Peyer's patch (tissue), 4 donors: Measurements from ENCODE around the gene CDK5. TPM values are rescaled to one million over a fixed set of nuclear protein-coding genes. Genes with fewer than 3 reads are reported as not detected.

ENCODE experiments used
- DNase-seq, 3 donors: peaks; one replicate each; pipeline ENCODE4 v3.0.0-alpha.2; 2017 to 2019
- H3K27ac ChIP-seq, 4 donors: fragments of 200-600 bp; sonication (generic); one replicate each; pipeline ENCODE4 v1.5.1; 2016 to 2019
- H3K27me3 ChIP-seq, 2 donors: fragments of 200-600 bp; sonication (generic); one replicate each; pipeline ENCODE4 v1.5.1; 2019
- H3K36me3 ChIP-seq, 3 donors: fragments of 200-600 bp; sonication (generic); one replicate each; pipeline ENCODE4 v1.5.1; 2016 to 2019
- H3K4me1 ChIP-seq, 4 donors: fragments of 200-600 bp; sonication (generic); one replicate each; pipeline ENCODE4 v1.5.1; 2016 to 2019
- H3K4me3 ChIP-seq, 4 donors: fragments of 200-600 bp; sonication (generic); 1 replicate in 3 of 4; 2 replicates in 1 of 4; pipeline ENCODE4 v1.5.1; 2016 to 2019; ENCODE audit warnings: mild to moderate bottlenecking in 1 of 4
- H3K9me3 ChIP-seq, 4 donors: fragments of 200-600 bp; sonication (generic); one replicate each; pipeline ENCODE4 v1.5.1; 2016 to 2019; ENCODE audit warnings: mild to moderate bottlenecking in 1 of 4
- CTCF ChIP-seq, 6 experiments: fragments of 450-650 bp in 4 of 6; fragments of 200-600 bp in 2 of 6; sonication (generic) in 1 of 6; IDR thresholded peaks; one replicate each; pipeline ENCODE4 v1.5.1; 2017 to 2019; ENCODE audit warnings: antibody characterized with exemption in 6 of 6, mild to moderate bottlenecking in 3 of 6, moderate library complexity in 1 of 6
- POLR2A ChIP-seq, 2 donors: fragments of 450-650 bp; IDR thresholded peaks; one replicate each; pipeline ENCODE4 v1.5.1; 2017; ENCODE audit warnings: antibody characterized with exemption in 2 of 2, mild to moderate bottlenecking in 2 of 2, moderate library complexity in 2 of 2
- total RNA-seq, 4 donors: library from RNA; depleted of rRNA; stranded (reverse); fragments of >200 nt; gene quantifications; one replicate each; pipeline ENCODE4 v1.1.0, GENCODE V29; 2016

Gene CDK5
- total RNA-seq, 4 donors from 2014 or later = 6.9 to 15.4 (median 13.8) TPM

GRCh38 chr7:151048911-151049463 lies 8.7 kb downstream of the CDK5 start:
- TF ChIP-seq CTCF (IDR thresholded peaks at IDR 0.05) (no peak), POLR2A (IDR thresholded peaks at IDR 0.05) (no peak)
- H3K36me3 ChIP-seq = peaks cover 0 to 10% (median 0%) of the 10 kb centered on the region in 3 donors
- no peak overlapping the region for H3K4me3 ChIP-seq
- H3K27ac ChIP-seq = no peak overlapping the region
- no peak for DNase-seq
- no peaks in the 10 kb centered on the region for H3K27me3 ChIP-seq
- H3K4me1 ChIP-seq = peaks cover 0 to 9% (median 4%) of the 10 kb centered on the region in 4 donors
- no peaks in the 10 kb centered on the region for H3K9me3 ChIP-seq

GRCh38 chr7:151047976-151048815 lies 9.5 kb downstream of the CDK5 start, which contains the start of gene ASIC3:
Gene ASIC3 (plus strand): TSS chr7:151048531. CDS start chr7:151048886, 355 bp downstream.
- TF ChIP-seq CTCF (IDR thresholded peaks at IDR 0.05) (no peak), POLR2A (IDR thresholded peaks at IDR 0.05) (no peak)
- no peaks in the 10 kb centered on the region for H3K9me3 ChIP-seq
- H3K4me1 ChIP-seq = peaks cover 0 to 9% (median 4%) of the 10 kb centered on the region in 4 donors
- no peak within 1 kb of the TSS for H3K4me3 ChIP-seq
- DNase-seq = no peak
- H3K27me3 ChIP-seq = no peaks in the 10 kb centered on the region
- H3K36me3 ChIP-seq = peaks cover 0 to 12% (median 0%) of the 10 kb centered on the region in 3 donors
- no peak within 1 kb of the TSS for H3K27ac ChIP-seq

- no peak for DNase-seq
- H3K36me3 ChIP-seq = peaks cover 0 to 16% (median 0%) of the 10 kb centered on the region in 3 donors
- no peak overlapping the region for H3K27ac ChIP-seq
- no peaks in the 10 kb centered on the region for H3K27me3 ChIP-seq
- H3K4me3 ChIP-seq = no peak overlapping the region
- H3K4me1 ChIP-seq = peaks cover 0 to 9% (median 4%) of the 10 kb centered on the region in 4 donors
- TF ChIP-seq CTCF (IDR thresholded peaks at IDR 0.05) (no peak), POLR2A (IDR thresholded peaks at IDR 0.05) (no peak)
- no peaks in the 10 kb centered on the region for H3K9me3 ChIP-seq
Measured at GRCh38 chr7:151046603-151047573, 10.8 kb downstream of the CDK5 start.

- peaks cover 0 to 4% (median under 1%) of the 10 kb centered on the region in 4 donors for H3K4me1 ChIP-seq
- peaks cover 0 to 18% (median 0%) of the 10 kb centered on the region in 3 donors for H3K36me3 ChIP-seq
- no peak overlapping the region for H3K27ac ChIP-seq
- H3K27me3 ChIP-seq = no peaks in the 10 kb centered on the region
- no peaks in the 10 kb centered on the region for H3K9me3 ChIP-seq
- no peak for TF ChIP-seq POLR2A (IDR thresholded peaks at IDR 0.05)
- TF ChIP-seq CTCF (IDR thresholded peaks at IDR 0.05) = no peak
- H3K4me3 ChIP-seq = no peak overlapping the region
- DNase-seq = no peak
Measured at GRCh38 chr7:151045967-151046366, 11.7 kb downstream of the CDK5 start.

GRCh38 chr7:151045262-151045661 lies 12.4 kb downstream of the CDK5 start:
- Histone ChIP-seq H3K4me3 (no peak overlapping the region), H3K36me3 (peaks cover 0 to 18% (median 0%) of the 10 kb centered on the region in 3 donors), H3K4me1 (no peaks in the 10 kb centered on the region), H3K9me3 (no peaks in the 10 kb centered on the region), H3K27ac (no peak overlapping the region), H3K27me3 (no peaks in the 10 kb centered on the region)
- TF ChIP-seq CTCF (IDR thresholded peaks at IDR 0.05) (no peak), POLR2A (IDR thresholded peaks at IDR 0.05) (no peak)
- no peak for DNase-seq
